ENCODE measurements around the gene ADGRB2. TPM values are rescaled to one million over a fixed set of nuclear protein-coding genes. Genes with fewer than 3 reads are reported as not detected.

ADGRB2 gene
- polyA plus RNA-seq, 1 experiment: 5.4 TPM

DNA sequence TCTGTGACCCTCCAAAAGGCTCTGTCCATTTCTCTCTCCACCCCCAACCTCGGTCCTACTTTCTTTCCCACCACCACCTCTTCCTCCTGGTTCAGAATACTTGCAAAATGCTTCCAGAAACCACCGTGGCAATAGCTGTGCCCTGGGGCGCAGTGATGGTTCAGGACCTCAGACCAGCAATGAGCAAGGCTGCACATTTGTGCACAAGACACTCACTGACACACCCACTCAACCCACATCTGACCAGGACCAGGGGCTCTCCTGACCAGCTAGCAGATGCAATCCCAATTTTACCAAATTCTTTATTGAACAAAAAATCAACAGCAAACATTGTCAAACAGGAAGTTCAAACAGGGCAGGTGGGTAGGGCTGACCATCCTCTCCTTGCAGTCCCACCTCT, 26.0 kb upstream of the ADGRB2 start:
- no peaks in the 10 kb centered on the region for H3K9me3 ChIP-seq (ENCODE audit: control insufficient read depth, insufficient read depth, low read length)
- peak overlapping the region; percentile 75 for H3K27ac ChIP-seq (ENCODE audit: low read depth, low read length)
- H3K27me3 ChIP-seq (ENCODE audit: control insufficient read depth, insufficient read depth, low read length): no peaks in the 10 kb centered on the region
- H3K4me3 ChIP-seq (ENCODE audit: low read depth, low read length): no peak overlapping the region
- ChIA-PET POLR2A (interaction anchor here (0.6 to 1.8 kb wide), 6 partner anchors 124 to 581 kb away, joined by 4 to 10 read pairs (median 6); no protein-coding TSS in a partner anchor), CTCF (interaction anchor here (0.6 to 4.6 kb wide), 16 partner anchors 9 to 273 kb away, joined by 3 to 52 read pairs (median 4); no protein-coding TSS in a partner anchor)
- TF ChIP-seq, protein P1, sequence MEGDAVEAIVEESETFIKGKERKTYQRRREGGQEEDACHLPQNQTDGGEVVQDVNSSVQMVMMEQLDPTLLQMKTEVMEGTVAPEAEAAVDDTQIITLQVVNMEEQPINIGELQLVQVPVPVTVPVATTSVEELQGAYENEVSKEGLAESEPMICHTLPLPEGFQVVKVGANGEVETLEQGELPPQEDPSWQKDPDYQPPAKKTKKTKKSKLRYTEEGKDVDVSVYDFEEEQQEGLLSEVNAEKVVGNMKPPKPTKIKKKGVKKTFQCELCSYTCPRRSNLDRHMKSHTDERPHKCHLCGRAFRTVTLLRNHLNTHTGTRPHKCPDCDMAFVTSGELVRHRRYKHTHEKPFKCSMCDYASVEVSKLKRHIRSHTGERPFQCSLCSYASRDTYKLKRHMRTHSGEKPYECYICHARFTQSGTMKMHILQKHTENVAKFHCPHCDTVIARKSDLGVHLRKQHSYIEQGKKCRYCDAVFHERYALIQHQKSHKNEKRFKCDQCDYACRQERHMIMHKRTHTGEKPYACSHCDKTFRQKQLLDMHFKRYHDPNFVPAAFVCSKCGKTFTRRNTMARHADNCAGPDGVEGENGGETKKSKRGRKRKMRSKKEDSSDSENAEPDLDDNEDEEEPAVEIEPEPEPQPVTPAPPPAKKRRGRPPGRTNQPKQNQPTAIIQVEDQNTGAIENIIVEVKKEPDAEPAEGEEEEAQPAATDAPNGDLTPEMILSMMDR (IDR thresholded peaks at IDR 0.05; ENCODE audit: low read depth, low read length): no peak
- no peak for DNase-seq (ENCODE audit: low read depth, low spot score)

- no peaks in the 10 kb centered on the region for H3K9me3 ChIP-seq (ENCODE audit: control insufficient read depth, insufficient read depth, low read length)
- H3K27ac ChIP-seq (ENCODE audit: low read depth, low read length): peak overlapping the region; percentile 81
- peak; percentile 80 for DNase-seq (ENCODE audit: low read depth, low spot score)
- H3K27me3 ChIP-seq (ENCODE audit: control insufficient read depth, insufficient read depth, low read length): no peaks in the 10 kb centered on the region
- CTCF ChIA-PET: interaction anchor here (0.6 to 4.6 kb wide), 43 partner anchors 9 to 375 kb away, joined by 3 to 52 read pairs (median 4); no protein-coding TSS in a partner anchor
- POLR2A ChIA-PET: interaction anchor here (0.6 to 2.0 kb wide), 19 partner anchors 8 to 240 kb away, joined by 3 to 14 read pairs (median 4); partner anchors contain the start of genes ADGRB2, COL16A1 and KHDRBS1
- TF ChIP-seq, protein P1 (IDR thresholded peaks at IDR 0.05; ENCODE audit: low read depth, low read length): peak; percentile 94
- peak overlapping the region; percentile 87 for H3K4me3 ChIP-seq (ENCODE audit: low read depth, low read length)
Observed at GRCh38 chr1:31789259-31790065, 25.3 kb upstream of the ADGRB2 start.

DNA sequence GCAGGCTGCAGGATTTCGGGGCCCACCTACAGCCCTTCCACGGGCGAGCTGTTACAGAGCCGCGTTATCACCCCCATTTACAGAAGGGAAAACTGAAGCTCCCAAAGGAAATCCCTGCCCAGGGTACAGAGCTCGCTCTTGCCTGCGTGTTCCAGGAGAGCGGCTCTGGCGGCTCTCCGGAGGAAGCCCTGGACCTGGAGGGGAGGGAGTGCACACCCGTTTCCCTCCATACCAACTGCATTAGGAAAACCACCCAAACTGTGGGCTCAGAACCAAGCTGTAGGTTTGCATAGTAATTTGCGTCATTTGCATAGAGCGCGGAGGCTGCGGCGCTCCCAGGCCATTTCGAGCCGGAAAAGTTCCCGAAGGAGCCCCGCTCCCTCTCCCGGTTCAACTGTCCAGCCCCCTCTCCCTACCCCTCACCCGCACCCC, 24.7 kb upstream of the ADGRB2 start:
- peak; percentile 58 for DNase-seq (ENCODE audit: low read depth, low spot score)
- Histone ChIP-seq H3K27ac (ENCODE audit: low read depth, low read length) (peak overlapping the region; percentile 81), H3K9me3 (ENCODE audit: control insufficient read depth, insufficient read depth, low read length) (no peaks in the 10 kb centered on the region), H3K27me3 (ENCODE audit: control insufficient read depth, insufficient read depth, low read length) (no peaks in the 10 kb centered on the region), H3K4me3 (ENCODE audit: low read depth, low read length) (peak overlapping the region; percentile 87)
- TF ChIP-seq, protein P1 (IDR thresholded peaks at IDR 0.05; ENCODE audit: low read depth, low read length): no peak
- ChIA-PET CTCF (interaction anchor here (0.6 to 4.6 kb wide), 37 partner anchors 9 to 375 kb away, joined by 3 to 52 read pairs (median 4); no protein-coding TSS in a partner anchor), POLR2A (interaction anchor here (0.6 to 2.0 kb wide), 20 partner anchors 9 to 240 kb away, joined by 3 to 14 read pairs (median 4); partner anchors contain the start of genes ADGRB2, COL16A1 and KHDRBS1)

- POLR2A ChIA-PET: interaction anchor here (0.7 to 2.0 kb wide), 12 partner anchors 10 to 239 kb away, joined by 3 to 14 read pairs (median 4); partner anchors contain the start of genes ADGRB2 and COL16A1
- TF ChIP-seq, protein P1 (IDR thresholded peaks at IDR 0.05; ENCODE audit: low read depth, low read length): no peak
- CTCF ChIA-PET: interaction anchor here (0.5 to 4.6 kb wide), 29 partner anchors 9 to 374 kb away, joined by 3 to 52 read pairs (median 4); no protein-coding TSS in a partner anchor
- peak; percentile 76 for DNase-seq (ENCODE audit: low read depth, low spot score)
- no peaks in the 10 kb centered on the region for H3K9me3 ChIP-seq (ENCODE audit: control insufficient read depth, insufficient read depth, low read length)
- H3K4me3 ChIP-seq (ENCODE audit: low read depth, low read length): peak overlapping the region; percentile 87
- peak overlapping the region; percentile 81 for H3K27ac ChIP-seq (ENCODE audit: low read depth, low read length)
- no peaks in the 10 kb centered on the region for H3K27me3 ChIP-seq (ENCODE audit: control insufficient read depth, insufficient read depth, low read length)
Observed at GRCh38 chr1:31788138-31788824, 24.1 kb upstream of the ADGRB2 start.
